Stimulated activated CD4-positive, alpha-beta T cell treated with anti-CD3 and anti-CD28 coated beads, Interleukin-4, amount 100 ng/mL, for 1 hour (primary cell): ENCODE results near the gene GRN.
"Not testable (repeated sequence)": the region's sequence is repeated elsewhere in the genome, so short reads cannot be mapped to it uniquely, and the experiment has no call there.

Source experiments
- DNase-seq: peaks from one replicate; pipeline ENCODE4 v3.0.0-alpha.2; 2020

The GRN gene

GRCh38 chr17:44346064-44346844 lies 1.2 kb downstream of the GRN start:
- DNase-seq = no peak

GRCh38 chr17:44347206-44348055 lies 2.3 kb downstream of the GRN start:
- not testable (repeated sequence) for DNase-seq

GRCh38 chr17:44348234-44348987 lies 3.3 kb downstream of the GRN start:
- DNase-seq = no peak

- DNase-seq = no peak
These were observed 3.9 kb downstream of the GRN start for GRCh38 chr17:44348988-44349364.

- DNase-seq = no peak
These were observed 4.5 kb downstream of the GRN start for GRCh38 chr17:44349553-44350070.

- DNase-seq = peak; percentile 77
These were observed 5.7 kb downstream of the GRN start for GRCh38 chr17:44350733-44351226.

- no peak for DNase-seq
These were observed 6.4 kb downstream of the GRN start for GRCh38 chr17:44351464-44351863.

- no peak for DNase-seq
These were observed 7.1 kb downstream of the GRN start for GRCh38 chr17:44351961-44352827.

- no peak for DNase-seq
These were observed 7.9 kb downstream of the GRN start for GRCh38 chr17:44352828-44353671.

GRCh38 chr17:44353672-44354331 lies 8.7 kb downstream of the GRN start:
- DNase-seq = peak; percentile 24

- peak; percentile 72 for DNase-seq
These were observed 9.8 kb downstream of the GRN start for GRCh38 chr17:44354582-44355561.

GRCh38 chr17:44355642-44356099 lies 10.6 kb downstream of the GRN start:
- no peak for DNase-seq

- DNase-seq = no peak
These were observed 11.1 kb downstream of the GRN start for GRCh38 chr17:44356241-44356640.

- no peak for DNase-seq
These were observed 13.0 kb downstream of the GRN start for GRCh38 chr17:44358066-44358465.

- DNase-seq = no peak
These were observed 13.9 kb downstream of the GRN start for GRCh38 chr17:44359006-44359405.

- no peak for DNase-seq
These were observed 14.5 kb downstream of the GRN start for GRCh38 chr17:44359458-44360143.

- DNase-seq = no peak
These were observed 15.0 kb downstream of the GRN start for GRCh38 chr17:44360144-44360533.

- DNase-seq = no peak
These were observed 15.7 kb downstream of the GRN start for GRCh38 chr17:44360826-44361225.
